ENCODE data around the gene PLGRKT.
"Not testable (repeated sequence)": the region's sequence is repeated elsewhere in the genome, so short reads cannot be mapped to it uniquely, and the experiment has no call there.

The PLGRKT gene, protein sequence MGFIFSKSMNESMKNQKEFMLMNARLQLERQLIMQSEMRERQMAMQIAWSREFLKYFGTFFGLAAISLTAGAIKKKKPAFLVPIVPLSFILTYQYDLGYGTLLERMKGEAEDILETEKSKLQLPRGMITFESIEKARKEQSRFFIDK

DNA sequence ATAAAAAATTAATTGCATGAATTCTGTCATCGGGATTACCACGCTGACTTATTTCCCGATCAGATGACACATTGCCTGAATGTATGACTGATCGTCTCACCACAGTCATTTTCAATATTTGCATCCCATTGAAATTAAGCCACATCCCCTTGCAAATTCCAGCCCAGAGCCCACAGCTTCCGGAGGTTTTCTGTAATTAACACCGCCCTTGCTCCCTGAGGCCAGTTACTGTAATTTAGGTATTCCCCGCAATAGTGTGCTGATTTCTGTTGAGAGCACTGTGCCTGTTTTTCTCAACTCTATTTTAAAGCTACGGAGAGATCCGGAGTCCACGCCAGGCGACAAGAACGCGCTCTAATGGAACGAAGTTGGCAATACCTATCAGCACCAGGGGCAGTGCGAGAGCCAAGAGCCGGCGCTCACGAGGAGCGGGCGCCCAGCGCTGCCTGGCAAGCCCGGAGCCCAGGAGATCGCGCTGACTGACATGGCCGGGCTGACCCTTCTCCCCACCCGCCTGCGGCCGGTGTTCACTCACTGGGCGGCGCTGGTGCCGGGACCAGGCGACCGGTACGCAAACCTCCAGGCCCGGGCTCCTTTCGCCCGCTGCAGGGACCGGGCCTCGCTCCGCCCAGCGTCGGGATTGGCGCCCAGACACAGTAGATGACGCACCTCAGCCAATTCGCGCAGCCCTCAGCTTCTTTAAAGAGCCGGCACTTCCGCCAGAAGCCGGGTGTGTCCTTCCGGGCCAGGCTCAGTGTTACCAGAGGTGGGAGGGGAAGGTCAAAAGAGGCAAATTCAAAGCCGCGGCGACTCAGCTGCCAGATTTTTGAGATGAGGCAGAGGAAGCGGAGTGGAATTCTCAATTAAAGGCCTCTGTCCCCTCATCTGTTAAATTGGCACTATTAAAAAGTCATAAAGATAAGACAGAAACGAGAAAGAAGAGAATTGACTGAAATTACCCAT lies at the start of gene PLGRKT:
Gene PLGRKT, minus strand, starts transcription at position 672 of the 963 bp plus-strand sequence. CDS start 5,948 bp downstream, outside the sequence.
- peak; percentile 78 to 89 for DNase-seq (ENCODE audit: low read depth in 2 of 2)

DNA sequence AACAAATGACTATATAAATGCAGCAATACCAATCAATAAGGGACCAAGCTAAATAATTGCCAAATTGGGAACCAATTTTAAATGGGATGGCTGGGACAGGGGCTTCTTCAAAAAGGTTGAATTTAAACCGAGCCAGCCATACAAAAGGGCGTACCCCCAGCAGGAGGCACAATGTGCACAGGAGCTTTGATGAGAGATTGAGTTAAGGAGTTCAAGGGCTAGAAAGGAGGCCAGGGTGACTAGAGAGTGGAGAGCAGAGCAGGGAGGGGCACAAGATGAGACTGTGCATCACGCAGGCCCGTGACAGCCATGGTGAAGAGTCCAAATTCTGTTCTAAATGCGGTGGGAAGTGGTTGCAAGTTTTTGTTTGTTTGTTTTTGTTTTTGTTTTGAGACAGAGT lies 49.3 kb upstream of the PLGRKT start:
- no peak for DNase-seq (ENCODE audit: low read depth in 2 of 2)

DNA sequence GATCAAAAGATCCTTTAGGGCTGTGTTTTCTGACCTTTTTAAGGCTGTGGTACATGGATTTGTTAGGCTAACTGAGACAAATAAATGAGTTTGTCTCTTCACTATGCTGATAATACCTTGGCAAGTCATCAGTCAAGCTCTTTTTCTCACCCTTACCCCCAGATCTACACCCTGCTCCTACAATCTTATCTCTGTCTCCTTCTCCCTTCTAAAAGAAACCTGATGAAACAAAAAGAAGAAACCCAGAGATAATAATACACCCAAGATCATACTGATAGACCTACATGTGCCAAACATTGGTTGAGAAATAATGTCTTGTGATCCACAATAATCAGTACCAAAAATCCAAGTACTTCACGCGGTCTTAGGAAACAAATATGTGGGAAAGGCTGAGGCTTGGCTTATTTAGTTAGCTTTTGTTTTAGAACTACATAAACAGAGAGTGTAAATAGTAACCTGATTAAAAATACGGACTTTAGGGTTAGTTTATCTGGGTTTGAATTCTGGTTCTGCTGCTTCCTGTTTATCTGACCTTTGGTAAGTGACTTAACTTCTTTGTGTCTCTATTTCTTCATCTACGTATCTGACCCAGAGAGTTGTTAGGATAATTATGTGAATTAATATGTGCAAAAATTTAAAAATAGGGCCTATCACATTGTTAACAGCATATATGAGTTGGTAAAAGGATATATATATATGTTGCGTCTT lies 47.8 kb upstream of the PLGRKT start:
- no peak for DNase-seq (ENCODE audit: low read depth in 2 of 2)

DNA sequence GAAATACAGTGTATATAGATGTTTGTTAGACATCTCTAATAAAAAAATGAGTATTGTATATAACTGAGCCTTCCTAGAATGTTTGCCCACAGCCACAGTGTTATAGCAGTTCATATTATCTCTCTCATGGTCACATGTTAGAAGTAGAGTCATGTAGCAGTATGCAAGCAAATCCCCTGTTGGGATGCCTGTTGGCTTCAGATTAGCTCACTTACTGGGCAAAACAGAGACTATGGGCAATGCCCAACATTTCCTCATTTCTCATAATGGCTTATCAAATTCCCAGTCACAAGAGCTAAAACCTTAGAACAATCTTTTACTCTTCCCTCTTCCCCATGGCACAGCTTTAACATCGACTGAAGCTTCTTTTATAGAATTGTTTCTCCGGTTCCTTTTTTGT lies 45.6 kb upstream of the PLGRKT start:
- DNase-seq (ENCODE audit: low read depth in 2 of 2), result no peak

DNA sequence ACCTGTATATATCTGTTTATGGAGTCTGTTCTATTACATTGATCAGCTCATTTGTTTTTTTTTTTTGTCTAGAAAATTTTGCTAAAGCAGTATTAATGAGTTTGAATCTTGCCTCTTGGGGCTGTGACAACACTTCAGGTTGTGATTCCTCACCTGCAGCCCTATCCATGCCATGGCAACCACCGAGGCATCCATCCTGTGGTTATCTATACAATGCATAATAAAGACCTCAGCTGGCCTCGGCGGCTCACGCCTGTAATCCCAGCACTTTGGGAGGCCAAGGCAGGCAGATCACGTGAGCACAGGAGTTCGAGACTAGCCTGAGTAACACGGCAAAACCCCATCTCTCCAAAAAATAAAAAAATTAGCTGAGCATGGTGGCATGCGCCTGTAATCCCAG lies 44.5 kb upstream of the PLGRKT start:
- DNase-seq (ENCODE audit: low read depth in 2 of 2), result no peak

DNA sequence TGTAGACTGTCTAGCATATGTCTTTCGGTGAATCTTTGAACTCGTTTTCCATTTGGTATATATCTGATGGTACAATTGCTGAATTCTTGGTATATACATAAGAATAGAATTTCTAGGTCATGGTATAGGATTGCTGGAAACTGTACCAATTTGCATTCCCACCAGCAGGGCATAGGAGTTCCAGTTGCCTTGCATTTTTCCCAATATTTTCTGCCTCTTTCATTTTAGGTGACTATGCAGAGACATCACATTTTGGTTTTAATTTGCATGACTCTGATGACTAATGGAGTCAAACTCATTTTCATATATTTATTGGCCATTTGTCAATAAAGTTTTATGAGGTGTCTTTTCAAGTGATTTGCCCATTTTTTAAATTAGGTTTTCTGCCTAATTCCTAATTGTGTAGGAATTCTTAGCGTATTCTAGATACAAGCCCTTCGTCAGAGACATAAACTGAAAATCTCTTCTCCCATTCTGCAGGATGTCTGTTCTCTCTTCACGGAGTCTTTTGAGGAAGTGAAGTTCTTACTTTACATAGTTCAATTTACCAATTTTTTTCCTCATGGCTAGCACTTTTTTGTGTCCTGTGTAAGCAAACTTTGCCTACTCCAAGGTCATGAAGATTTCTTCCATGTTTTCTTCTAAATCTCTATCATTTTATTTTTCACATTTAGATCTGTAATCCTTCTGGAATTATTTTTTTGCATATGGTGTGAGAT lies 43.8 kb upstream of the PLGRKT start:
- DNase-seq (ENCODE audit: low read depth in 2 of 2), result no peak

DNA sequence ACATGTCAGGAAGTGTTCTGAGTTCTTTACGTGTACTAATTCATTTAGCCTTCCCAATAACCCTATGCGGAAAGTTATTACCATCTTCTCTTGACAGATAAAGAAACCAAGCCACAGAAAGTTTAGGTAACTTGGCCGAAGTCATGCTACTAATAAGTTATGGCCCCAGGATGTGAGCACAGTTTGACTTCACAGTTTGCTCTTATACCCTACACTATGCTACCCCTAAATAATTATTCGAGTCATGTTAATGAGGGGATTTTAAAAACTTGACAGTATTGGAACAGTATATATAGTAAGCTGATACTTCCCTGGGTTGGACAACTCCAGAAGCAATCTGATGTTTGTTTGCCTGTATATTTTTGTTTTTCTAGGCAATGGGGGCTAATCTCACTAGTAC lies 43.2 kb upstream of the PLGRKT start:
- DNase-seq (ENCODE audit: low read depth in 2 of 2), result no peak

DNA sequence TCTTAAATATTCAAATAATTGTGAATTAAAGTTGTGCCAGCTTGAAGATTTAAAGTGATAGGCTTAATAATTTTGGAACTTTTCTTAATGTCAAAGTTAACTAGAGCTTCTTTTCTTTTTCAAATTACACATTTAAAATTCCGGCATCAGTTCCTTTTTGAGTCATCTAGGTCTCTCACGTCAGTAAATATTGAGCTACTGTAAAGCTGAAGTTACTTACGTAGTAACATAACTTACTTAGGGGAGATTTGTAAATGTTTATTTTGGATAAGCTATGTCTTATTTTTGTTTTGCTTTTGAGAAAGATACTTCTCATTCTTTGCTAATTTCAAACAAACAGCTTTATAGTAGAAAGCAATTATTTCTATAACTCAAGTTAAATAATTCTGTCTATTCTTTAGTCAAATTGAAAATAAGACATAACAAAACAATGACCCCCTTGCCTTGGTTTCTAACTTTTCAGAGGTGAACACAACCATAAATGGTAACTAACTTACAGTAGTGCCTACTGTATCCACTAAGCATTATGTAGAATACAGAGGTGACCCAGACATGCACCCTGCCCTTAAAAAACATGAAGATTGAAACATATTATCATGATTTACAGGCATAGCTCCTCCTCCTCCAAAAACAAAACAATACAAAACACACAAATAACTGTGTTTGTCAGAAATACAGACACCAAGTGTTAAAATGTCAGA lies 42.4 kb upstream of the PLGRKT start:
- DNase-seq (ENCODE audit: low read depth in 2 of 2), result no peak

DNA sequence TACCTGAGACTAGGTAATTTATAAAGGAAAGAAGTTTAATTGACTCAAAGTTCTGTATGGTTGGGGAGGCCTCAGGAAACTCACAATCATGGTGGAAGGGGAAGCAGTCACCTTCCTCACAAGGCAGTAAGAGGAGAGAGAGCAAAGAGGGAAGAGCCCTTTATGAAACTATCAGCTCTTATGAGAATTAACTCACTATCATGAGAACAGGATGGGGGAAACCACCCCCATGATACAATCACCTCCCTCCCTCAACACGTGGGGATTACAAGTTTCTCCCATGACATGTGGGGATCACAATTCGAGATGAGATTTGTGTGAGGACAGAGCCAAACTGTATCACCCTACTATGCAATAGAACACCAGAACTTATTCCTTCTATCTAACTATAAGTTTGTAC lies 40.5 kb upstream of the PLGRKT start:
- DNase-seq (ENCODE audit: low read depth in 2 of 2), result no peak

DNA sequence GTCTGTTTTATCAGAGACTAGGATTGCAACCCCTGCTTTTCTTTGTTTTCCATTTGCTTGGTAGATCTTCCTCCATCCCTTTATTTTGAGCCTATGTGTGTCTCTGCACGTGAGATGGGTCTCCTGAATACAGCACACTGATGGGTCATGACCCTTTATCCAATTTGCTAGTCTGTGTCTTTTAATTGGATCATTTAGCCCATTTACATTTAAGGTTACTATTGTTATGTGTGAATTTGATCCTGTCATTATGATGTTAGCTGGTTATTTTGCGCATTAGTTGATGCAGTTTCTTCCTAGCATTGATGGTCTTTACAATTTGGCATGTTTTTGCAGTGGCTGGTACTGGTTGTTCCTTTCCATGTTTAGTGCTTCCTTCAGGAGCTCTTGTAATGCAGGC lies 37.9 kb upstream of the PLGRKT start:
- DNase-seq (ENCODE audit: low read depth in 2 of 2), result not testable (repeated sequence)

DNA sequence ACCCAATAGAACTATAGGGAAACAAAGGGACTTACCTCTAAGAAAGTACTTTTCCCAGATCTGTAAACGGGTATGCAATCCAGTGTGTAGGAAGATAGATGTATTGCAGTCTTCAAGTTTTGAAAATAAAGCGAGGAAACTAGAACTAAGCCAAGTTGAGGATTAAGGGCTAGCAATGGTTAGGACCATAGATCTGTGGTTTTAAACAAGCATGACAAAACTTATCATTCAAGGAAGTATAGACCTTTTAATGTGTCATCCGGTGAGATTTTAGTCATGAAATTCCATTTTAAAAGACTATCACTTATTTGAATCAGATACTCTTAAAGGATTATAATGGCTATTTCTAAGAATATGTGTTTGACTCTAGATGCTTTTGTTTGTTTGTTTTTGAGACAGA lies 33.1 kb upstream of the PLGRKT start:
- no peak for DNase-seq (ENCODE audit: low read depth in 2 of 2)

DNA sequence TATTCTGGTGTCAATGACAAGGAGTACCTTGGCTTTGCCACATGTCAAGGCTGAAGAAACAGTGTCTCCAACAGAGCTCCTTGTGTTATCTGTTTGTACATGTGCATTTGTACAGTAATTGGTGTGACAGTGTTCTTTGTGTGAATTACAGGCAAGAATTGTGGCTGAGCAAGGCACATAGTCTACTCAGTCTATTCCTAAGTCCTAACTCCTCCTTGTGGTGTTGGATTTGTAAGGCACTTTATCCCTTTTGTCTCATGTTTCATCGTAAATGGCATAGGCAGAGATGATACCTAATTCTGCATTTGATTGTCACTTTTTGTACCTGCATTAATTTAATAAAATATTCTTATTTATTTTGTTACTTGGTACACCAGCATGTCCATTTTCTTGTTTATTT lies 32.4 kb upstream of the PLGRKT start:
- no peak for DNase-seq (ENCODE audit: low read depth in 2 of 2)

DNA sequence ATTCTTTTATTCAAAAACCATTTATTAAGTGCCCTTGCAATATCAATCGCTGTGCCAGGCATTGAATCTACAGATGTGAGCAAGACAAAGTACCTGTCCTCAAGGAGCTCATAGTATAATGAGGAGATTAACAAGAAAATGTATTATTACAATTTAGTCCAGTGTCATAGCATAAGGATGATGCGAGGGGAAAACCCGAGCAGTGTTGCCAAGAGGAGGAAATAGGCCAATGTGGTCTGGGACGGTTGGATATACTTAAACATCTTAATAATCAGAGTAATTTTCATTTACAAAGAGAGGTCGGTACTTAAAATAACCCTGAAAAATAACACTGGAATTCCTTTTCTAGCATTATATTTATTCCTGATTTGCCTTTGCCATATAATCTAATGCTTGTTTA lies 31.1 kb upstream of the PLGRKT start:
- DNase-seq (ENCODE audit: low read depth in 2 of 2), result no peak

DNA sequence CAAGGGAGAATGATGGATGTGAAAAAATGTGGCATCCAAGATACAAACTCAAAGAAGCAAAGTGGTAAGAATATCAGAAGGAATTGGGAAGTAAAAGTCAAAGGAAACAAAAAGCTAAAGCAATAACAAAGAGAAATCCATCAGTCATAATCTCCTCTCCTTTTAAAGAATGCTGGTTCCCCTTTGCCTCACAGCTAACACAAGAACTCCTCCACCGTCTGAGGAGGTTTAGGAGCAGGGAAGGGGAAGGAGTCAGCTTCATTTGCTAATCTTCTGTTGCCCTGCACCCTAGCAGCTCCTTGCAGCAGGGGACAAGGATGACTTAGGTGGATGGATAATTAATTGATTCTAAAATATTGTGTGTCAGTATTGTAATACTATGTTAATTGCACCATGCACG lies 29.0 kb upstream of the PLGRKT start:
- no peak for DNase-seq (ENCODE audit: low read depth in 2 of 2)

DNA sequence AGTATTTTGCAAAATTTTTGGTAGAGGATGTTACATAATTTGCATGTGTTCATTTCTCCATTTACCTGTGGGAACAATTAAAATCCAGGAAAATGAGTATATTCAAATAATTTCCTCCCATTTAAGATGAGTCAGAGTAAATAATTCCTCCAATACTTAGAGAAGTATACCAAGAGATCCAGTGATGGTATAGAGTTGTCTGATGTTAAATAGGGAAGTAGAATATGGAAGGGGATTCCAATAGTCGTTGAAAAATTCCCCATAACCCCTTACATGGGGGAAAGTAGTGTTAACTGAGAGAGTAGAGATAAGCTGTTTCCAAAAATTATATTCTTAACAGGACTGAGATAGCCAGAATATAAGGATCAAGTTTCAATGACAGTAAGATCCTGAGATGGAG lies 28.3 kb upstream of the PLGRKT start:
- DNase-seq (ENCODE audit: low read depth in 2 of 2), result no peak

DNA sequence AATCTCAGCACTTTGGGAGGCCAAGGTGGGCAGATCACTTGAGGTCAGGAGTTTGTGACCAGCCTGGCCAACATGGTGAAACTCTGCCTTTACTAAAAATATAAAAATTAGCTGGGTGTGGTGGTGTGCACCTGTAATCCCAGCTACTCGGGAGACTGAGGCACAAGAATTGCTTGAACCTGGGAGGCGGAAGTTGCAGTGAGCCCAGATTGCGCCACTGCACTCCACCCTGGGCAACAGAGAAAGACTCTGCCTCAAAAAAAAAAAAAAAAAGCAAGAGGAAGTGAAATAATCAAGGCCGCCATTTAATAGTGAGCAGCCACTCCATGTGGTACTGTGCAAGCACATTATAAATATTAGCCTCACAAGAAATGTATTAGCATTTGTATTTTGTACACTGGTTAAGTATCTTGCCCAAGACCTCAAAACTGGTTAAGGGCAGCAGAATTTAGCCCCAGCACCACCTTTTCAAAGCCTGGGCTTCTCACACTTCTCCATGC lies 27.2 kb upstream of the PLGRKT start:
- not testable (repeated sequence) for DNase-seq (ENCODE audit: low read depth in 2 of 2)

DNA sequence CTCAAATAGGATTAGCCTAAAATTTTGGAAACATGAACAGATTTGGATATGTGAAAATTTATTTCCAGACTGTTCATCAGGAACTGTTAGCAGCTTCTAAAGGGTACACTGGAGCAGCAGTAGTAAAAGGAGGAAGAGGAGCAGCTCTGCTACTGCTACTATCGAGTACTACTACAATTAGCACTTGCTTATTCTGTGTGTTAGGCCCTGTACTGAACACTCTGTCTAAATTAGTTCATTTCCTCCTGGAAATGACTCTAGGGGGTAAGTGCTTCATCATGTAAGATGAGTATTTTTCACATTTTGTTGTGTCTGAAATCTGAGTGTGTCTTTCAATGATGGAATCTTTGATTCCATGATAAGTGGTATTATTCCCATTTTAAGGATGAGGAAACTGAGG lies 22.4 kb upstream of the PLGRKT start:
- DNase-seq (ENCODE audit: low read depth in 2 of 2), result no peak

DNA sequence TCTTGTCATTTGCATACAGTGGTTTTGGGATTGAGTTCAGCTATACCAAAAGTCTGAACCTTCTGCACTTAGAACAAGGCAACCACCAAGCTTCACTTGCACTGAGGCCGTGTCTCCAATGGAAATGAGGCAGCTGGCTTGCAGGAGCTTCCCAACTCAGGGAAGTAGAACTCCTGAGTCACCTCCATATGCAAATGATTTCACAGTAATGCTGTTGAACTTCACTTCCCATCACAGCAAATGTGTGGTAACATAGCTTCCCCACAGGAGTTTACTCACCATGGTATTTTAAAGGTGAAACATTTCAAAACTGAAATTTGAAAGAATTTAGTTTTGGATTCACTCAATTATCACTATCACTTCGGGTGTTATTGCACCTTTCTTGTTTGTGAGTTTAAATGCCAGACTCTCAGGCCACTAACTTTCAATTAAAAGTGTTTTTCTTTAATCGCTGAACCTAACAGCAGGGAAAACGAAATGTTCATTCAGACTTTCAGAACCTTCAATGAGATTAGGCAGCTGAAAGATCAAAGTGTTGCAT lies 21.6 kb upstream of the PLGRKT start:
- no peak for DNase-seq (ENCODE audit: low read depth in 2 of 2)

DNA sequence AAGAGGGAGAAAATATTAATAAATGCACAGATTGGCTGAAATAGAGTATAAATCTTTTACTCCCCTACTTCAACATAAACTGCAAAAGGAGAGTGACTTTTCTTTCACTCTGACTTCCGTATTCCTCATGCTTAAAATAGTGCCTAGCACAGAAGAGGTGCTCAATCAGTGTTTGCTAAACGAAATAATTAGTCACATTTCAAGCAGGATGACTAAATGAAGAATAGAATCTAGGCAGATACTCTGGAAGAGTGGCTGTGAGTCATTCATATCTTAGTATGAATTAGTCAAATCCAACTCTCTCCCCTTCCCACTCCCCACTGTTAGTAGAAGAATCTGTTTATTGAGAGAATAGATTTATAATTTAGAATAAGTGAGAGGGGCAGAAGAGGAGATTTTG lies 17.5 kb upstream of the PLGRKT start:
- no peak for DNase-seq (ENCODE audit: low read depth in 2 of 2)

DNA sequence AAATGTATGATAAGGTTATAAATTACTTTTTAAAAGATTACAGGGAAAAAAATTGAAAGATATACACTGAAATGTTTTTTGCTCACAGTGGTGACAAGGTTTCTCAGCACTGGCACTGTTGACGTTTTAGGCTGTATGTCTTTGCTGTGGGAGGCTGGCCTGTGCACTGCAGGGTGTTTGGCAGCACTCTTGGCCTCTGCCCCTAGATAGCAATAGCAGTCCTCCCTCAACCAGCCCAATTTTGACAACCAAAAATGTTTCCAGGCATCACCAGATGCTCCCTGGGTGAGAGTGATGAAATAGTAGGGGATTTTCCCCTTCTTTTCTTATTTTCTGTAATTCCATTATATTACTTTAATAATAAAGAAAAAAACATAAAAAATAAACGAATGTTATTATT lies 15.9 kb upstream of the PLGRKT start:
- no peak for DNase-seq (ENCODE audit: low read depth in 2 of 2)

DNA sequence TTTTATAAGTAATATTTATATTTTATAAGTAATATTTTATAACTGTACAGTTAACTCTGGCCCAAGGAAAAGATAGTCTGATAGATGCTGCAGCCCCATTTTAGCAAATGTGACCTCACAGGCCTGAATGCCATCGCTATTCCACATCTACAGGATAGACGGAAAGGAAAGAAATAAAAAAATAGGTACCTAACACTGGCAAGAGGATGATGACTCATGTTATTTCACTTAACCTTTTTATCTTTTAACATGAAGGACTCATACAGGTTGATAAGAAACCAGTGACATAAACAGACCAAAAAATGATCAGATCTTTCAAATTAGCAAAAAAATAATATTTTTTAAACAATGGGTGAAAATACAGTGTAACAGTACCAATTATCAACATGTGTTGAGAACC lies 15.3 kb upstream of the PLGRKT start:
- no peak for DNase-seq (ENCODE audit: low read depth in 2 of 2)
